B cell (primary cell): ENCODE measurements around the gene C7orf33.

ENCODE experiments used
- EZH2 ChIP-seq: IDR thresholded peaks from 2 replicates; pipeline ENCODE4 v1.6.1; 2012; ENCODE audit warnings: borderline replicate concordance, low read depth, mild to moderate bottlenecking, moderate library complexity, low read length; ENCODE audit not compliant: insufficient read depth, poor library complexity, severe bottlenecking
- TF ChIP-seq, protein P1 (sequence below): fragments of 200-600 bp; IDR thresholded peaks from one replicate; pipeline ENCODE4 v1.8.0; 2022; ENCODE audit warnings: antibody characterized with exemption, mild to moderate bottlenecking

DNA sequence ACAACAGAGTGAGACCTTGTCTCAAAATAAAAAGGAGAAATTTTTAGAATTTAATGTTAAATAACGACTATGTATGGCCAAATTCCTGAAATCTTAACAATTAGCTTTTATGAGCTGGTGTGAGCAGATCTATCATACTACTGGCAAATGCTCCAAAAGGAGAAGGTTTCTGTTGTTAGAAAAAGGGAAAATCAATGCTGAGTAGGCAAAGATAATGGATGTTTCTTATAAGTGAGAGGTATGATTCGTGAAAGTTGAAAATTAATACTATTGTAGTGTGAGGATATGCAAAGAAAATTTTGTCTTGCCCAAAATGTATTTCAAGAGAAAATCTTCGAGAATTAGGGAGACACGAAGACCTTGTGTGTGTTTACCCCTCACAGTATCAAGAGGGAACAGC is 67.4 kb downstream of the C7orf33 start:
- TF ChIP-seq, protein P1, sequence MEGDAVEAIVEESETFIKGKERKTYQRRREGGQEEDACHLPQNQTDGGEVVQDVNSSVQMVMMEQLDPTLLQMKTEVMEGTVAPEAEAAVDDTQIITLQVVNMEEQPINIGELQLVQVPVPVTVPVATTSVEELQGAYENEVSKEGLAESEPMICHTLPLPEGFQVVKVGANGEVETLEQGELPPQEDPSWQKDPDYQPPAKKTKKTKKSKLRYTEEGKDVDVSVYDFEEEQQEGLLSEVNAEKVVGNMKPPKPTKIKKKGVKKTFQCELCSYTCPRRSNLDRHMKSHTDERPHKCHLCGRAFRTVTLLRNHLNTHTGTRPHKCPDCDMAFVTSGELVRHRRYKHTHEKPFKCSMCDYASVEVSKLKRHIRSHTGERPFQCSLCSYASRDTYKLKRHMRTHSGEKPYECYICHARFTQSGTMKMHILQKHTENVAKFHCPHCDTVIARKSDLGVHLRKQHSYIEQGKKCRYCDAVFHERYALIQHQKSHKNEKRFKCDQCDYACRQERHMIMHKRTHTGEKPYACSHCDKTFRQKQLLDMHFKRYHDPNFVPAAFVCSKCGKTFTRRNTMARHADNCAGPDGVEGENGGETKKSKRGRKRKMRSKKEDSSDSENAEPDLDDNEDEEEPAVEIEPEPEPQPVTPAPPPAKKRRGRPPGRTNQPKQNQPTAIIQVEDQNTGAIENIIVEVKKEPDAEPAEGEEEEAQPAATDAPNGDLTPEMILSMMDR = no peak
- no peak for TF ChIP-seq EZH2
